ENCODE data around the gene AMDHD2. TPM values are rescaled to one million over a fixed set of nuclear protein-coding genes. Genes with fewer than 3 reads are reported as not detected.
A peak's percentile ranks its signal among the peaks of the same experiment; 100 is the strongest.

The AMDHD2 gene
- total RNA-seq, 6 experiments from 2014 or later: 12.3 to 24.9 (median 21.4) TPM

GRCh38 chr16:2494616-2495015 is 25.6 kb upstream of the AMDHD2 start:
- 97% methylated on average over 5 of the region's 5 CpGs for WGBS (ENCODE audit: insufficient coverage, low coverage, low lambda C conversion rate, missing lambda C conversion rate)
- H3K4me1 ChIP-seq: peaks cover 0 to 31% (median 14%) of the 10 kb centered on the region in 4 donors
- TF ChIP-seq CTCF (IDR thresholded peaks at IDR 0.05) (no peak), POLR2A (IDR thresholded peaks at IDR 0.05) (no peak)
- ATAC-seq (no peak), DNase-seq (no peak)
- peaks cover 0 to 4% (median 0%) of the 10 kb centered on the region in 4 donors for H3K36me3 ChIP-seq
- H3K4me3 ChIP-seq: no peak overlapping the region
- intact Hi-C loops (cut with DNase I): loop anchor here (5.0 to 10.0 kb wide), 2 partner anchors 60 to 152 kb away; partner anchors contain the start of gene ABCA3 (in 1 of the 2)
- no peaks in the 10 kb centered on the region for H3K27me3 ChIP-seq
- H3K27ac ChIP-seq: no peak overlapping the region
- H3K9me3 ChIP-seq: no peaks in the 10 kb centered on the region

GRCh38 chr16:2495041-2495440 is 25.1 kb upstream of the AMDHD2 start:
- no peaks in the 10 kb centered on the region for H3K27me3 ChIP-seq
- no peak for DNase-seq
- H3K36me3 ChIP-seq: peaks cover 0 to 4% (median 0%) of the 10 kb centered on the region in 4 donors
- H3K4me1 ChIP-seq: peaks cover 0 to 31% (median 14%) of the 10 kb centered on the region in 4 donors
- intact Hi-C loops (cut with DNase I): loop anchor here (5.0 to 10.0 kb wide), 2 partner anchors 60 to 153 kb away; partner anchors contain the start of gene ABCA3 (in 1 of the 2)
- no peak for ATAC-seq
- H3K27ac ChIP-seq: no peak overlapping the region
- WGBS (ENCODE audit: insufficient coverage, low coverage, low lambda C conversion rate, missing lambda C conversion rate): 93% methylated on average over 2 of the region's 5 CpGs
- TF ChIP-seq POLR2A (IDR thresholded peaks at IDR 0.05): no peak
- no peak for TF ChIP-seq CTCF (IDR thresholded peaks at IDR 0.05)
- H3K4me3 ChIP-seq: no peak overlapping the region
- no peaks in the 10 kb centered on the region for H3K9me3 ChIP-seq

GRCh38 chr16:2496223-2497115 is 23.7 kb upstream of the AMDHD2 start:
- peaks cover 0 to 32% (median 14%) of the 10 kb centered on the region in 4 donors for H3K4me1 ChIP-seq
- DNase-seq (no peak), ATAC-seq (no peak)
- H3K36me3 ChIP-seq: no peaks in the 10 kb centered on the region
- intact Hi-C loops (cut with DNase I): loop anchor here (5.0 to 10.0 kb wide), 2 partner anchors 62 to 154 kb away; partner anchors contain the start of gene ABCA3 (in 1 of the 2)
- peak overlapping the region in 1 of 3 donors; percentile 8 for H3K27ac ChIP-seq
- H3K27me3 ChIP-seq: no peaks in the 10 kb centered on the region
- no peak overlapping the region for H3K4me3 ChIP-seq
- WGBS (ENCODE audit: insufficient coverage, low coverage, low lambda C conversion rate, missing lambda C conversion rate): 97% methylated on average over 12 of the region's 62 CpGs
- no peaks in the 10 kb centered on the region for H3K9me3 ChIP-seq
- TF ChIP-seq POLR2A (IDR thresholded peaks at IDR 0.05): no peak

- DNase-seq (peak; percentile 86 to 94 (median 92)), ATAC-seq (peak; percentile 86 to 89 (median 88))
- Histone ChIP-seq H3K27ac (peak overlapping the region in 2 of 3 donors; percentile 29 to 41), H3K36me3 (no peaks in the 10 kb centered on the region), H3K4me1 (peaks cover 0 to 36% (median 14%) of the 10 kb centered on the region in 4 donors), H3K9me3 (no peaks in the 10 kb centered on the region), H3K4me3 (no peak overlapping the region), H3K27me3 (no peaks in the 10 kb centered on the region)
- intact Hi-C loops (cut with DNase I): loop anchor here (5.0 to 10.0 kb wide), 2 partner anchors 62 to 155 kb away; partner anchors contain the start of gene ABCA3 (in 1 of the 2)
- TF ChIP-seq POLR2A (IDR thresholded peaks at IDR 0.05) (no peak), CTCF (IDR thresholded peaks at IDR 0.05) (peak in 2 of 4 donors; percentile 29 to 30)
- WGBS (ENCODE audit: insufficient coverage, low coverage, low lambda C conversion rate, missing lambda C conversion rate): 20% methylated on average over 2 of the region's 21 CpGs
Measured at GRCh38 chr16:2497116-2497630, 23.0 kb upstream of the AMDHD2 start.
